Body of pancreas (tissue), 4 donors: ENCODE results near the gene LTC4S. TPM values are rescaled to one million over a fixed set of nuclear protein-coding genes. Genes with fewer than 3 reads are reported as not detected.
A peak's percentile ranks its signal among the peaks of the same experiment; 100 is the strongest.

ENCODE experiments used
- ATAC-seq: fragments of 150-250 bp; one replicate; pipeline ENCODE4 v1.9.1; 2016
- DNase-seq, 4 donors: peaks; one replicate each; pipeline ENCODE4 v3.0.0-alpha.2; 2019
- H3K27ac ChIP-seq, 4 donors: fragments of 200-600 bp; sonication (generic); 1 replicate in 3 of 4; 2 replicates in 1 of 4; pipeline versions ENCODE4 v1.5.1 to v1.6.1; 2016 to 2019; ENCODE audit warnings: mild to moderate bottlenecking in 1 of 4, mixed read lengths in 1 of 4, moderate library complexity in 1 of 4
- H3K27me3 ChIP-seq, 2 donors: fragments of 200-600 bp; sonication (generic); one replicate each; pipeline ENCODE4 v1.6.0; 2016; ENCODE audit warnings: mild to moderate bottlenecking in 1 of 2
- H3K36me3 ChIP-seq, 2 donors: fragments of 200-600 bp; sonication (generic); replicated peaks in 1 of 2; 2 replicates each; pipeline ENCODE4 v1.5.1; 2016; ENCODE audit warnings: low read depth in 2 of 2; ENCODE audit not compliant: insufficient read depth in 1 of 2
- H3K4me1 ChIP-seq: fragments of 200-600 bp; sonication (generic); one replicate; pipeline ENCODE4 v1.6.0; 2016
- H3K4me3 ChIP-seq, 2 donors: fragments of 200-600 bp; sonication (generic); 1 replicate in 1 of 2; 2 replicates in 1 of 2; pipeline ENCODE4 v1.5.1; 2016 to 2019
- H3K9me3 ChIP-seq, 3 donors: fragments of 200-600 bp; sonication (generic); 1 replicate in 2 of 3; 2 replicates in 1 of 3; pipeline ENCODE4 v1.5.1; 2016
- POLR2A ChIP-seq, 3 donors: fragments of 450-650 bp; IDR thresholded peaks; one replicate each; pipeline ENCODE4 v1.6.1; 2016; ENCODE audit warnings: antibody characterized with exemption in 3 of 3, mild to moderate bottlenecking in 2 of 3
- WGBS, 2 donors: methylation state at CpG; one replicate each; pipeline ENCODE4 v1.1.5; 2017; 5-methylcytosine and 5-hydroxymethylcytosine counted together
- intact Hi-C: fragments of 100-400 bp; cut with DNase I; formaldehyde crosslinking; loops from one replicate; pipeline ENCODE4 v1.15.1; 2023
- total RNA-seq, 2 donors: library from RNA; depleted of rRNA; stranded (reverse); fragments of >200 nt; gene quantifications; one replicate each; pipeline ENCODE4 v1.1.0, GENCODE V29; 2016
- TF ChIP-seq, protein P1 (sequence below), 7 experiments: fragments of 450-650 bp in 4 of 7; fragments of 200-600 bp in 3 of 7; sonication (generic) in 3 of 7; IDR thresholded peaks; one replicate each; pipeline ENCODE4 v1.5.1; 2016 to 2019; ENCODE audit warnings: antibody characterized with exemption in 7 of 7

Gene LTC4S
- total RNA-seq, 2 donors from 2014 or later, result 10.6 to 16.2 TPM

DNA sequence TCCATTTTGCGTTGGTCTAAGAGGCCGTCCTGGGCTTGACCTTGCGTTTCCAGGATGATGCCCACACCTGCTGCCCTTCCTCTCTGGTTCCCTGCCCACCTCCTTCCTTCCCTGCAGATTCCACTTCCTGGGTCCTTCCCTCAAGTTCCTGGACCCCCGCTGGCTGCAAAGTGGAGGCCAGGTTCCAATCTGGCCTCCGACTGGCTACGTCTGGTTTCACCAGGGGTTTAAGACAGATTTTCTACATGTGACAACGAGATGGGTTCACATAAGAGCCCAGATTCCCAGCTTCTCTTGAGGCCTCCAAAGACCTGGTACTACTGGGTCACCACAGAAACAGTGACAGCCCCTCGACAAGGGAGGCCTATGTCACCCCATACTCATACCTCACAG lies 10.8 kb downstream of the LTC4S start:
- no peaks in the 10 kb centered on the region for H3K9me3 ChIP-seq
- intact Hi-C loops, result loop anchor here (10.0 kb wide), 1 partner anchor 100 kb away; the partner anchor contains the start of gene TBC1D9B
- no peak overlapping the region for H3K4me3 ChIP-seq
- TF ChIP-seq POLR2A (IDR thresholded peaks at IDR 0.05), result no peak
- TF ChIP-seq, protein P1, sequence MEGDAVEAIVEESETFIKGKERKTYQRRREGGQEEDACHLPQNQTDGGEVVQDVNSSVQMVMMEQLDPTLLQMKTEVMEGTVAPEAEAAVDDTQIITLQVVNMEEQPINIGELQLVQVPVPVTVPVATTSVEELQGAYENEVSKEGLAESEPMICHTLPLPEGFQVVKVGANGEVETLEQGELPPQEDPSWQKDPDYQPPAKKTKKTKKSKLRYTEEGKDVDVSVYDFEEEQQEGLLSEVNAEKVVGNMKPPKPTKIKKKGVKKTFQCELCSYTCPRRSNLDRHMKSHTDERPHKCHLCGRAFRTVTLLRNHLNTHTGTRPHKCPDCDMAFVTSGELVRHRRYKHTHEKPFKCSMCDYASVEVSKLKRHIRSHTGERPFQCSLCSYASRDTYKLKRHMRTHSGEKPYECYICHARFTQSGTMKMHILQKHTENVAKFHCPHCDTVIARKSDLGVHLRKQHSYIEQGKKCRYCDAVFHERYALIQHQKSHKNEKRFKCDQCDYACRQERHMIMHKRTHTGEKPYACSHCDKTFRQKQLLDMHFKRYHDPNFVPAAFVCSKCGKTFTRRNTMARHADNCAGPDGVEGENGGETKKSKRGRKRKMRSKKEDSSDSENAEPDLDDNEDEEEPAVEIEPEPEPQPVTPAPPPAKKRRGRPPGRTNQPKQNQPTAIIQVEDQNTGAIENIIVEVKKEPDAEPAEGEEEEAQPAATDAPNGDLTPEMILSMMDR (IDR thresholded peaks at IDR 0.05), result no peak
- ATAC-seq, result no peak
- H3K4me1 ChIP-seq, result peaks cover 52% of the 10 kb centered on the region
- no peak for DNase-seq
- H3K36me3 ChIP-seq, result peaks cover 0 to 5% of the 10 kb centered on the region in 2 donors
- WGBS, 2 donors, result 73 to 81% methylated on average over 6 to 8 of the region's 8 CpGs
- H3K27ac ChIP-seq, result peak overlapping the region in 3 of 4 donors; percentile 85 to 95 (median 94)
- H3K27me3 ChIP-seq, result no peaks in the 10 kb centered on the region

DNA sequence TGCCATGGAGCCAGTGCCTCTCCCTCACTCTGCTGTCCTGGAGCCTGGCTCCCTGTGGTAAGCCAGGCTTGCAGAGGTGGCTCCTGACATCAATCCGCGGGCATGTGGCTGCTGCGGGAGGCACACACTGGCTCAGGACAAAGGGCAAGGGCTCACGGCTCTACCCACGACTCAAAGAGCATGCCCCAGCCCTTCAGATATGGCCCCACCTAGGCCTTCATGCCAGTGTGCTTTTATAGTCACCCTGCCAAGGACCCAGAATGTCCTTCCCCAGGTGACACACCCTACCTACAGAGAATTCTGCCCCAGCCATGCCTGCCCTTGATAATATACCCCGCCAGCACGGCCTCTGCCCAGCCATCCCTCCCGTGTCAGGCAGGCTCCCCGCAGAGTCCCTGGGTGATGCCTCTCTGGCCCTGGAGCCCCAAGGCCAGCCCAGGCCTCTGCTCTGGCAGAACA lies 11.3 kb downstream of the LTC4S start:
- H3K27ac ChIP-seq, result peak overlapping the region; percentile 85 to 95 (median 91)
- no peaks in the 10 kb centered on the region for H3K9me3 ChIP-seq
- intact Hi-C loops, result loop anchor here (10.0 kb wide), 1 partner anchor 100 kb away; the partner anchor contains the start of gene TBC1D9B
- H3K4me1 ChIP-seq, result peaks cover 52% of the 10 kb centered on the region
- DNase-seq (peak in 2 of 4 donors; percentile 39 to 52), ATAC-seq (peak; percentile 2)
- 13 to 20% methylated on average over 8 to 9 of the region's 9 CpGs for WGBS, 2 donors
- peak overlapping the region in 1 of 2 donors; percentile 72 for H3K4me3 ChIP-seq
- no peaks in the 10 kb centered on the region for H3K27me3 ChIP-seq
- no peaks in the 10 kb centered on the region for H3K36me3 ChIP-seq
- TF ChIP-seq, protein P1 (IDR thresholded peaks at IDR 0.05), result no peak
- TF ChIP-seq POLR2A (IDR thresholded peaks at IDR 0.05), result peak in 1 of 3 donors; percentile 5

- intact Hi-C loops, result loop anchor here (10.0 kb wide), 1 partner anchor 99 kb away; the partner anchor contains the start of gene TBC1D9B
Observed at GRCh38 chr5:179805529-179806249, 11.9 kb downstream of the LTC4S start.

DNA sequence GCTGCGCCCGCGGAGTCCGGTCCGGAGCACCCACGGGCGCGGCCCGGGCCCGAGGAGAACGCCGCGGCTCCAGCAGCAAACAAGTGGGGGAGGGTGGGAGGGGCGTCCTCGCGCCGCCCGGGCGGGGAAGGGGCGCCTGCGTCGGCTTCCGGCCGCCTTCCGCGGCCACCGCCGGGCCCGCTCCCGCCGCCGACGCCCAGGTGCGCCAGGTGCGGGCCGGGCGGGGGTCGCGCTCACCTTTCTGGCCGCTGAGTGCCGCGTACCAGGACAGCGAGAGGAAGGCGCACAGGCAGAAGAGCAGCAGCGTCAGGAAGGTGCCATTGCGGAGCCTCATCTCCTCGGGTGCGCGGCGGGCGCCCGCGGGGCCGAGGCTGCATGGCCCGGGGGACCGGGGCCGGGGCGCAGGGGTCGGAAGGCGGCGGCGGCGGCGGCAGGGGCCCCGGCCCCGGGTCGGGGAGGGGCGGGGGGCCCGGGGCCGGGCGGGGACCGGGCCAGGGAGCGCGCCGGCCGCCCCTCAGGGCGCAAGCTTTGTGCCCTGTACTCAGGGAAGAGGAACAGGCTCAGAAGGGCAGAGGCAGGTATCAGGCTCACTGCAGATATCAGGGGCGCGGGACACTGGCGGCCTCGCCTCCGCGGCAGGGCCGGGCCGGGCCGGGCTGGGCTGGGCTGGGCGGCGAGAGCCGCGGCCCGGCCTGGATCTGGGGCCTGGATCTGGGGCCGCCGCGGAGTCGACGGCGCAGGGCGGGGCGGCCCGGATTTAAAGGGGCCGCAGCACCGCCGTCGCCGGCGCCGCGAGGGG lies 12.7 kb downstream of the LTC4S start, which contains the start of gene MGAT4B:
MGAT4B (minus strand) TSS at position 617 of the 799 bp plus-strand sequence; CDS start at position 334, 283 bp downstream.
- Histone ChIP-seq H3K27me3 (no peaks in the 10 kb centered on the region), H3K4me1 (peaks cover 52% of the 10 kb centered on the region), H3K4me3 (peak within 1 kb of the TSS; percentile 72 to 85), H3K36me3 (no peaks in the 10 kb centered on the region), H3K27ac (peak within 1 kb of the TSS; percentile 85 to 95 (median 91)), H3K9me3 (no peaks in the 10 kb centered on the region)
- peak; percentile 81 to 85 (median 82) for DNase-seq
- peak in 2 of 3 donors; percentile 25 to 41 for TF ChIP-seq POLR2A (IDR thresholded peaks at IDR 0.05)
- TF ChIP-seq, protein P1 (IDR thresholded peaks at IDR 0.05), result peak in 1 of 7 experiments; percentile 41
- 1% methylated on average over 59 of the region's 108 CpGs; no CpG with 5 or more reads in 1 of the 2 donors for WGBS, 2 donors
- intact Hi-C loops, result loop anchor here (10.0 kb wide), 1 partner anchor 98 kb away; the partner anchor contains the start of gene TBC1D9B
- ATAC-seq, result peak; percentile 87

More at GRCh38 chr5:179805529-179806249, 11.9 kb downstream of the LTC4S start:
- 0 to 3% methylated on average over 5 to 44 of the region's 65 CpGs for WGBS, 2 donors
- peak in 3 of 4 donors; percentile 46 to 51 (median 50) for DNase-seq
- H3K36me3 ChIP-seq, result no peaks in the 10 kb centered on the region
- peak; percentile 32 for ATAC-seq
- H3K27me3 ChIP-seq, result no peaks in the 10 kb centered on the region
- peak overlapping the region; percentile 38 to 72 for H3K4me3 ChIP-seq
- TF ChIP-seq POLR2A (IDR thresholded peaks at IDR 0.05), result peak in 2 of 3 donors; percentile 6 to 42
- TF ChIP-seq, protein P1 (IDR thresholded peaks at IDR 0.05), result no peak
- H3K9me3 ChIP-seq, result no peaks in the 10 kb centered on the region
- peaks cover 52% of the 10 kb centered on the region for H3K4me1 ChIP-seq
- peak overlapping the region; percentile 85 to 95 (median 91) for H3K27ac ChIP-seq
